ENCODE results near the gene RAB1A. TPM values are rescaled to one million over a fixed set of nuclear protein-coding genes. Genes with fewer than 3 reads are reported as not detected.

RAB1A gene
- total and polyA plus RNA-seq, 2 experiments from 2014 or later = 94.8 to 172 TPM

DNA sequence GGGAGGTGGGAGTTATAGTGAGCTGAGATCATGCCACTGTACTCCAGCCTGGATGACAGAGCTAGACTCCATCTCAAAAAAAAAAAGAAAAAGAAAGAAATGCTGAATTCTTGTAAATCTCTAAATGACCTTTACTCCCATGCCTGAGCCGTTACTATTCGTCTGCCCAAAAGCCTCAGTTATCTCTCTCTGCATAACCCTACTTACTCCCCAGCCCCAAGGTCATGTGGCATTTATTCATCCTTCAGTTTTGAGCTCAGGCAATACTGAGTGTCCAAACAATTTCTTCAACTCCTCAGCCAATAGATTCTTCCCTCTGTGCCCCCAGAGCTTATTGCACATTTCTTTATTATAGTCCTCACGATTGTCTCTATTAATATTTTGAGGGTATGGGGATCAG lies 28.8 kb downstream of the RAB1A start (continued):
- TF ChIP-seq STAT1 (IDR thresholded peaks at IDR 0.05; ENCODE audit: unreplicated experiment) = no peak
- TF ChIP-seq ZNF462 (CRISPR knock-in tag; IDR thresholded peaks at IDR 0.05) = no peak

DNA sequence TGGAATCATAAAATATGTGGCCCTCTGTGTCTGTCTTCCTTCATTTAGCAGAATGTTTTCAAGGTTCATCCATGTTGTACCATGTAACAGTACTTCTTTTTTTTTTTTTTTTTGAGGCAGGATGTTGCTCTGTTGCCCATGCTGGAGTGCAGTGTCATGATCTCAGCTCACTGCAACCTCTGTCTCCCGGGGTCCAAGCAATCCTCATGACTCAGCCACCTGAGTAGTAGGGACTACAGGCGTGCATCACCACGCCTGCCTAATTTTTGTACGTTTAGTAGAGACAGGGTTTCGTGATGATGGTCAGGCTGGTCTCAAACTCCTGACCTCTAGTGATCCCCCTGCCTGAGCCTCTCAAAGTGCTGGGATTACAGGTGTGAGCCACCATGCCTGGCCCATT lies 31.2 kb downstream of the RAB1A start:
- H3K27ac ChIP-seq (ENCODE audit: low read depth) = no peak overlapping the region
- H3K36me3 Mint-ChIP-seq (ENCODE audit: low read depth) = peaks cover 30% of the 10 kb centered on the region; the same call in 2 of the 3 replicates
- H3K27me3 ChIP-seq (ENCODE audit: insufficient read depth) = no peaks in the 10 kb centered on the region
- no peaks in the 10 kb centered on the region for H3K27me3 Mint-ChIP-seq (ENCODE audit: insufficient read depth, low read depth, poor library complexity)
- no peaks in the 10 kb centered on the region for H3K9me2 ChIP-seq (ENCODE audit: insufficient read depth)
- H3F3A ChIP-seq (replicated peaks; ENCODE audit: low read depth) = no peaks in the 10 kb centered on the region
- DNase-seq (ENCODE audit: low spot score) = no peak
- H3K4me3 Mint-ChIP-seq = no peak overlapping the region
- H2AFZ ChIP-seq = no peak overlapping the region
- no peak overlapping the region for H3K4me2 ChIP-seq
- no peaks in the 10 kb centered on the region for H3K4me1 Mint-ChIP-seq
- H3K27ac Mint-ChIP-seq = 0 out of 2 replicates have a peak overlapping the region, but pooled peaks have one; percentile 27
- TF ChIP-seq JUNB (IDR thresholded peaks at IDR 0.05; ENCODE audit: unreplicated experiment) (no peak), ETS1 (IDR thresholded peaks at IDR 0.05) (no peak), CTCF (conservative IDR thresholded peaks at IDR 0.05; ENCODE audit: low read depth in 2 of 2) (no peak), ZNF331 (CRISPR knock-in tag; IDR thresholded peaks at IDR 0.05; ENCODE audit: low read depth) (no peak), NANOG (IDR thresholded peaks at IDR 0.05; ENCODE audit: borderline replicate concordance) (no peak), EZH2phosphoT487 (IDR thresholded peaks at IDR 0.05; ENCODE audit: unreplicated experiment) (no peak), CREB1 (CRISPR knock-in tag; IDR thresholded peaks at IDR 0.05; ENCODE audit: low read depth) (no peak), STAT1 (IDR thresholded peaks at IDR 0.05; ENCODE audit: unreplicated experiment) (no peak), POLR2AphosphoS5 (IDR thresholded peaks at IDR 0.05; ENCODE audit: low read depth) (no peak), EZH2 (IDR thresholded peaks at IDR 0.05; ENCODE audit: low read depth, unreplicated experiment) (no peak)
- H3K4me3 ChIP-seq = no peak overlapping the region
- no peaks in the 10 kb centered on the region for H3K4me1 ChIP-seq (ENCODE audit: insufficient read depth)
- peaks cover 15% of the 10 kb centered on the region for H4K20me1 ChIP-seq (replicated peaks; ENCODE audit: insufficient read depth)
- ATAC-seq = no peak
- H3K9me3 Mint-ChIP-seq = no peaks in the 10 kb centered on the region
- peaks cover 33% of the 10 kb centered on the region for H3K79me2 ChIP-seq (replicated peaks; ENCODE audit: insufficient read depth)
- peaks cover 13% of the 10 kb centered on the region; the same call in 1 of the 2 replicates for H3K36me3 ChIP-seq (ENCODE audit: insufficient read depth)

Measured in GM23338 (cell line).